IMR-90 (cell line): ENCODE data around the gene PCED1B. TPM values are rescaled to one million over a fixed set of nuclear protein-coding genes. Genes with fewer than 3 reads are reported as not detected.

Experiments used
- ATAC-seq: fragments of 200-7000 bp; cut with Tn5 transposase; 2 replicates; pipeline ENCODE4 v1.9.1; 2020; ENCODE audit warnings: low read depth, mild to moderate bottlenecking, moderate library complexity
- BruUV-seq: library from RNA; stranded (reverse); fragments of 400-500 nt; replicated peaks from 2 replicates; lab custom pipeline; 2021; lab: Mats Ljungman, UMichigan
- CTCF ChIA-PET: fragments of 300-600 bp; formaldehyde crosslinking; extraction: SDS; loops from one replicate; lab custom pipeline; 2021; ENCODE audit warnings: antibody characterized with exemption; lab: Yijun Ruan, JAX
- POLR2A ChIA-PET: fragments of 300-600 bp; sonication (Branson Sonifier 250); formaldehyde crosslinking; loops from one replicate; lab custom pipeline; 2022; ENCODE audit warnings: antibody characterized with exemption; ENCODE audit not compliant: unreplicated experiment; lab: Charles Lee
- DNase-seq: peaks from one replicate; pipeline ENCODE4 v3.0.0; 2013
- H2AFZ ChIP-seq: replicated peaks from 2 replicates; pipeline ENCODE3; 2013; ENCODE audit warnings: low read length, mild to moderate bottlenecking; ENCODE audit not compliant: poor library complexity
- H2AK5ac ChIP-seq: 2 replicates; pipeline ENCODE4 v1.6.1; 2013; ENCODE audit warnings: low read depth, low read length, inconsistent platforms
- H2AK9ac ChIP-seq: replicated peaks from 2 replicates; pipeline ENCODE3; 2013; ENCODE audit warnings: mild to moderate bottlenecking, low read depth, low read length, moderate library complexity; ENCODE audit not compliant: poor library complexity
- H2BK120ac ChIP-seq: 2 replicates; pipeline ENCODE4 v1.6.1; 2013; ENCODE audit warnings: low read depth, low read length, inconsistent platforms
- H2BK15ac ChIP-seq: 3 replicates; pipeline ENCODE4 v1.6.1; 2013; ENCODE audit warnings: low read depth, low read length, inconsistent platforms
- H2BK20ac ChIP-seq: 2 replicates; pipeline ENCODE4 v1.6.1; 2013; ENCODE audit warnings: low read depth, mild to moderate bottlenecking, inconsistent platforms, low read length, moderate library complexity
- H2BK5ac ChIP-seq: 2 replicates; pipeline ENCODE4 v1.6.1; 2013; ENCODE audit warnings: mild to moderate bottlenecking, low read depth, low read length, inconsistent platforms; ENCODE audit not compliant: poor library complexity, severe bottlenecking
- H3K14ac ChIP-seq: replicated peaks from 2 replicates; pipeline ENCODE4 v1.6.1; 2013; ENCODE audit warnings: low read depth, low read length, inconsistent platforms
- H3K18ac ChIP-seq: 2 replicates; pipeline ENCODE4 v1.6.1; 2013; ENCODE audit warnings: low read depth, low read length, control low read depth
- H3K23ac ChIP-seq: 2 replicates; pipeline ENCODE4 v1.6.1; 2013; ENCODE audit warnings: low read depth, low read length, inconsistent platforms
- H3K27ac ChIP-seq: 2 replicates; pipeline ENCODE4 v1.5.1; 2013; ENCODE audit warnings: mild to moderate bottlenecking, control low read depth, low read length; ENCODE audit not compliant: insufficient read depth
- H3K27me3 ChIP-seq: 2 replicates; pipeline ENCODE4 v1.6.1; 2013; ENCODE audit warnings: low read length; ENCODE audit not compliant: control insufficient read depth, insufficient read depth
- H3K36me3 ChIP-seq: 2 replicates; pipeline ENCODE4 v1.6.1; 2013; ENCODE audit warnings: low read length, mixed read lengths; ENCODE audit not compliant: control insufficient read depth, insufficient read depth
- H3K4ac ChIP-seq: 2 replicates; pipeline ENCODE4 v1.6.1; 2013; ENCODE audit warnings: low read depth, low read length, inconsistent platforms
- H3K4me1 ChIP-seq: 2 replicates; pipeline ENCODE4 v1.6.1; 2013; ENCODE audit warnings: low read length, mixed read lengths; ENCODE audit not compliant: control insufficient read depth, insufficient read depth
- H3K4me2 ChIP-seq: 2 replicates; pipeline ENCODE4 v1.6.1; 2013; ENCODE audit warnings: low read depth, mild to moderate bottlenecking, control low read depth, low read length, moderate library complexity
- H3K4me3 ChIP-seq: 2 replicates; pipeline ENCODE4 v1.5.1; 2013; ENCODE audit warnings: low read depth, mild to moderate bottlenecking, control low read depth, low read length, moderate library complexity; ENCODE audit not compliant: insufficient read depth
- H3K56ac ChIP-seq: 2 replicates; pipeline ENCODE4 v1.6.1; 2013; ENCODE audit warnings: low read length, inconsistent platforms; ENCODE audit not compliant: insufficient read depth; ENCODE audit errors: extremely low read depth
- H3K79me1 ChIP-seq, 2 experiments: 2 replicates each; pipeline ENCODE4 v1.6.1; 2013; ENCODE audit warnings: low read length in 2 of 2, inconsistent platforms in 1 of 2, low read depth in 1 of 2
- H3K9ac ChIP-seq: 2 replicates; pipeline ENCODE4 v1.6.1; 2013; ENCODE audit warnings: low read depth, low read length, control low read depth
- H3K9me1 ChIP-seq: 2 replicates; pipeline ENCODE4 v1.6.1; 2013; ENCODE audit warnings: low read length, inconsistent platforms; ENCODE audit not compliant: insufficient read depth
- H3K9me3 ChIP-seq: 2 replicates; pipeline ENCODE4 v1.6.1; 2013; ENCODE audit warnings: low read length; ENCODE audit not compliant: control insufficient read depth, insufficient read depth
- H4K20me1 ChIP-seq: 2 replicates; pipeline ENCODE4 v1.6.1; 2013; ENCODE audit warnings: low read length, inconsistent platforms; ENCODE audit not compliant: insufficient read depth
- H4K5ac ChIP-seq: 2 replicates; pipeline ENCODE4 v1.6.1; 2013; ENCODE audit warnings: mild to moderate bottlenecking, low read depth, low read length, control low read depth
- H4K8ac ChIP-seq, 2 experiments: 2 replicates each; pipeline ENCODE4 v1.6.1; 2013; ENCODE audit warnings: low read depth in 2 of 2, low read length in 2 of 2, control low read depth in 1 of 2, inconsistent platforms in 1 of 2
- H4K91ac ChIP-seq: 2 replicates; pipeline ENCODE4 v1.6.1; 2013; ENCODE audit warnings: low read depth, low read length, inconsistent platforms; ENCODE audit not compliant: insufficient read depth
- BHLHE40 ChIP-seq: fragments of 150-350 bp; IDR thresholded peaks from 2 replicates; pipeline ENCODE4 v1.6.1; 2016; ENCODE audit warnings: mild to moderate bottlenecking, low read depth, low read length
- CHD1 ChIP-seq: IDR thresholded peaks from 2 replicates; pipeline ENCODE4 v1.6.1; 2012; ENCODE audit warnings: low read depth, low read length, improper control_type of control experiment
- CTCF ChIP-seq: conservative IDR thresholded peaks from 2 replicates; pipeline ENCODE4 v1.5.1; 2012; ENCODE audit warnings: mild to moderate bottlenecking, low read depth, low read length, improper control_type of control experiment
- MXI1 ChIP-seq: IDR thresholded peaks from 2 replicates; pipeline ENCODE4 v1.6.1; 2012; ENCODE audit warnings: low read depth, mild to moderate bottlenecking, low read length, moderate library complexity, borderline replicate concordance
- POLR2A ChIP-seq: IDR thresholded peaks from 2 replicates; pipeline ENCODE4 v1.6.1; 2012; ENCODE audit warnings: mild to moderate bottlenecking, low read depth, low read length
- RAD21 ChIP-seq: IDR thresholded peaks from 2 replicates; pipeline ENCODE4 v1.6.1; 2012; ENCODE audit warnings: low read length, improper control_type of control experiment
- RCOR1 ChIP-seq: IDR thresholded peaks from 2 replicates; pipeline ENCODE4 v1.6.1; 2012; ENCODE audit warnings: mild to moderate bottlenecking, low read length, improper control_type of control experiment; ENCODE audit not compliant: insufficient replicate concordance
- SMC3 ChIP-seq: fragments of 150-350 bp; IDR thresholded peaks from 2 replicates; pipeline ENCODE4 v1.6.1; 2016; ENCODE audit warnings: low read depth, mild to moderate bottlenecking, antibody characterized with exemption, low read length, moderate library complexity
- WGBS, 2 experiments: methylation state at CpG; one replicate each; pipeline versions ENCODE4 v1.1.5 to v1.1.7; 2013; ENCODE audit warnings: missing lambda C conversion rate in 2 of 2; ENCODE audit not compliant: insufficient read length in 1 of 2; ENCODE audit errors: extremely low coverage in 2 of 2; 5-methylcytosine and 5-hydroxymethylcytosine counted together
- dilution Hi-C: fragments of 300-500 bp; cut with HindIII; formaldehyde crosslinking; loops from one replicate; pipeline ENCODE4 v1.14.3; 2018; ENCODE audit warnings: low sequenced_read_pairs; ENCODE audit not compliant: unreplicated experiment
- in situ Hi-C: fragments of 300-500 bp; cut with MboI; formaldehyde crosslinking; loops from 3 replicates; pipeline ENCODE4 v1.14.3; 2019; ENCODE audit warnings: low sequenced_read_pairs, inconsistent platforms, mixed read lengths
- intact Hi-C: fragments of 100-400 bp; cut with micrococcal nuclease; formaldehyde crosslinking; loops from 2 replicates; pipeline ENCODE4 v1.10.0; 2022
- polyA plus RNA-seq, 3 experiments: library from polyadenylated mRNA; depleted of rRNA; stranded (reverse); fragments of >200 nt; gene quantifications; 2 replicates each; pipeline ENCODE4 v1.2.3, GENCODE V29; 2012; ENCODE audit warnings: low replicate concordance in 1 of 3
- total RNA-seq: library from RNA; depleted of rRNA; stranded (reverse); fragments of >200 nt; gene quantifications from 2 replicates; pipeline ENCODE4 v1.2.3, GENCODE V29; 2012

PCED1B gene
- total and polyA plus RNA-seq, 2 of the 4 experiments (the other 2 are of a cell fraction) = 0.36 to 2.6 TPM

GRCh38 chr12:47159348-47159747, 79.9 kb downstream of the PCED1B start:
- intact Hi-C loops (no loop called here), dilution Hi-C loops (no loop called here), in situ Hi-C loops (no loop called here)
- CTCF ChIA-PET = no interaction called here
- Histone ChIP-seq H3K79me1 (no peaks in the 10 kb centered on the region; a peak in 1 of 4 replicates), H4K20me1 (no peaks in the 10 kb centered on the region), H2AFZ (no peak overlapping the region), H2BK20ac (no peak overlapping the region), H4K5ac (no peak overlapping the region), H3K56ac (no peak overlapping the region), H4K91ac (no peak overlapping the region), H3K14ac (no peak overlapping the region), H2AK5ac (no peak overlapping the region), H3K27me3 (no peaks in the 10 kb centered on the region), H3K36me3 (no peaks in the 10 kb centered on the region), H3K18ac (no peak overlapping the region), H3K9ac (no peak overlapping the region), H3K23ac (no peak overlapping the region), H3K9me1 (peaks cover 6% of the 10 kb centered on the region), H3K4me1 (peaks cover 9% of the 10 kb centered on the region), H3K27ac (no peak overlapping the region), H2BK5ac (no peak overlapping the region), H3K9me3 (0 out of 2 replicates have a peak, but pooled peaks cover 3% of the 10 kb centered on the region), H3K4me2 (no peak overlapping the region), H2BK15ac (no peak overlapping the region), H2AK9ac (no peak overlapping the region), H3K4me3 (no peak overlapping the region), H3K4ac (no peak overlapping the region), H4K8ac (no peak overlapping the region), H2BK120ac (no peak overlapping the region)
- no CpG with 5 or more reads among the region's 1 CpG for WGBS, 2 experiments
- POLR2A ChIA-PET = no interaction called here
- no TSS peak for BruUV-seq
- no peak for ATAC-seq
- DNase-seq = no peak
- no peak for TF ChIP-seq CTCF
- TF ChIP-seq CHD1 = no peak
- no peak for TF ChIP-seq RCOR1
- TF ChIP-seq POLR2A = no peak
- no peak for TF ChIP-seq MXI1
- no peak for TF ChIP-seq RAD21
- TF ChIP-seq BHLHE40 = no peak
- TF ChIP-seq SMC3 = no peak
